Uterus (tissue), 2 donors: Measurements from ENCODE around the gene ARHGAP10.

Experiments
- CTCF ChIP-seq, 4 experiments: fragments of 200-600 bp in 2 of 4; fragments of 450-650 bp in 2 of 4; sonication (generic) in 2 of 4; IDR thresholded peaks; one replicate each; pipeline ENCODE4 v1.5.1; 2016 to 2019; ENCODE audit warnings: antibody characterized with exemption in 4 of 4, mild to moderate bottlenecking in 2 of 4, moderate library complexity in 1 of 4
- POLR2A ChIP-seq, 2 donors: fragments of 450-650 bp; IDR thresholded peaks; one replicate each; pipeline ENCODE4 v1.6.1; 2016; ENCODE audit warnings: antibody characterized with exemption in 2 of 2, mild to moderate bottlenecking in 1 of 2, moderate library complexity in 1 of 2

GRCh38 chr4:147714575-147715401, 17.1 kb upstream of the ARHGAP10 start:
- no peak for TF ChIP-seq POLR2A (IDR thresholded peaks at IDR 0.05)
- no peak for TF ChIP-seq CTCF (IDR thresholded peaks at IDR 0.05)
